KBM-7 (cell line): ENCODE data around the gene RAB34.
A peak's percentile ranks its signal among the peaks of the same experiment; 100 is the strongest.
"Not testable (repeated sequence)": the region's sequence is repeated elsewhere in the genome, so short reads cannot be mapped to it uniquely, and the experiment has no call there.

ENCODE experiments used
- DNase-seq: peaks from one replicate; pipeline ENCODE4 v3.0.0-alpha.2; 2015
- in situ Hi-C: fragments of 300-500 bp; cut with MboI; formaldehyde crosslinking; loops from 2 replicates; pipeline ENCODE4 v1.14.3; 2020; ENCODE audit warnings: low sequenced_read_pairs, low pct_unique_long_range_greater_than_20kb, mixed read lengths

RAB34 gene

GRCh38 chr17:28735242-28735722 lies 17.6 kb upstream of the RAB34 start:
- in situ Hi-C loops: loop anchor here (25.0 kb wide), 1 partner anchor 377 kb away; no protein-coding TSS in a partner anchor
- no peak for DNase-seq

GRCh38 chr17:28734712-28735241 lies 17.1 kb upstream of the RAB34 start:
- in situ Hi-C loops: loop anchor here (25.0 kb wide), 1 partner anchor 378 kb away; no protein-coding TSS in a partner anchor
- DNase-seq: no peak

- in situ Hi-C loops: loop anchor here (25.0 kb wide), 1 partner anchor 379 kb away; no protein-coding TSS in a partner anchor
- no peak for DNase-seq
Measured at GRCh38 chr17:28733346-28733745, 15.7 kb upstream of the RAB34 start.

GRCh38 chr17:28729950-28730330 lies 12.3 kb upstream of the RAB34 start:
- DNase-seq: no peak
- in situ Hi-C loops: loop anchor here (25.0 kb wide), 1 partner anchor 382 kb away; no protein-coding TSS in a partner anchor

- peak; percentile 96 for DNase-seq
- in situ Hi-C loops: loop anchor here (25.0 kb wide), 1 partner anchor 384 kb away; no protein-coding TSS in a partner anchor
Measured at GRCh38 chr17:28728364-28729200, 10.9 kb upstream of the RAB34 start, which contains the start of gene NEK8. NEK8 (plus strand) TSS chr17:28728788; CDS start chr17:28728814, 26 bp downstream.

DNA sequence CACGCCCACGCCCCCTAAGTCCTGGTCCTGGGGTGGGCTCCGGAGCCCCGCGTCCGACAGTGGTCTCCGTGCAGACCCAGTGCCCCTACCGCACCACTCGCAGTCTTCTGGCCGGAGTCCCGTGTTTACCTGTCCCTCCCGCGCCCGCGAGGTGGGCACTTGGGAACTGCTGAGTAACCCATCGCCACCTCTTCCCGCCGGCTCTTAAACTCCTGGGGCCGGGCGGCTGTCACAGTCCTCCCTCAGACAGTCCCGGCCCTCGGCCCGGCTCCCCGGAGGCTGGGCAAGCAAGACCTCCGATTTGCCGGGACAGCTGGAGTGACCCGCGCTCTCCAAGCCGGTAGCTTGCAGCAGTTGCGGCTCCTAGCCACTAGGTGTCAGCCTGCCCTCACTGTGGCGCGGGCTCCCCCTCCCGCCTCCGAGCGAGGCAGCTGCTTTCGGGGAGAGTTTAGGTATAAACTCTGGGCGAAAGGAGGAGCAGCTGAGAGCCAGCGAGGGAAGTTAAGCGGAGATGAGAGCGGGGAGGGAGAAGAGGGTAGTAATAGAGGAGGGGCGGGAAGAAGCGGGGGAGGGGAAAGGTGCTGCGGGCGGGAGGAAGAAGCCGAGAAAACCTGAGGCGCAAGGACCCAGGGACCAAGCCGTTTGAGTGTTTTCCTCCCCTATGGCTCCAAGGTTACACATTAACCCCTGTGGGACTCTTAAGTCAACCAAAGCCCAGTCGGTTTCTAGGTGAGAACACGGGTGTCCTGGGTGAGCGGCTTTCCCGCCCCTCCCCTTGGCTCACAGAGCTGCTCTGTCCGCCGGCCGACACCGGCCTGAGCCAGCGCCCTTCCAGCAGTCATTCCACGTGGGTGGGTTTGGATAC lies 9.2 kb upstream of the RAB34 start:
- peak; percentile 98 for DNase-seq
- in situ Hi-C loops: loop anchor here (25.0 kb wide), 1 partner anchor 385 kb away; no protein-coding TSS in a partner anchor

DNA sequence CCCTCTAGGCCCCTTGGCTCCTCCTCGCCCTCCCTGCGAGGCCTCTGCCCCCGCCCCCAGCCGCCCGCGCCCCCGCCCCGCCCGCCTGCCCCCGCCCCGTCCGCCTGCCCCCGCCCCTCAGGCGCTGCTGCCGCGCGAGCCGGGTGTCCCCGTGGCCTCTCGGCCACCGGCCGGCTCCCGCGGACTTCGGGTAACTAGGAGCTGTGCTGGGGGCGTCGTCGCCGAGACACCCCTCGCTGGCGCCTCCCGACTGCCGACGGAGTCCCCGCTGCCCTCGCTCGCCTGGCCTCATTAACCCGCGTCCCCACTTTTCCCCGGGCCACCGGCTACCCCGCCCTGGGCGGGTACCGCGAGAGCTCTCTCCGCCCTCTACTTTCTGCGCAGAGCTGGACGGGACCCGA lies 8.6 kb upstream of the RAB34 start, which contains the start of gene TLCD1:
TLCD1 (minus strand) TSS at position 8 of the 401 bp plus-strand sequence. CDS start 136 bp downstream, outside the sequence.
- in situ Hi-C loops: loop anchor here (25.0 kb wide), 1 partner anchor 386 kb away; no protein-coding TSS in a partner anchor
- DNase-seq: peak; percentile 82

- peak; percentile 76 for DNase-seq
Measured at GRCh38 chr17:28725660-28726225, 8.1 kb upstream of the RAB34 start.

DNA sequence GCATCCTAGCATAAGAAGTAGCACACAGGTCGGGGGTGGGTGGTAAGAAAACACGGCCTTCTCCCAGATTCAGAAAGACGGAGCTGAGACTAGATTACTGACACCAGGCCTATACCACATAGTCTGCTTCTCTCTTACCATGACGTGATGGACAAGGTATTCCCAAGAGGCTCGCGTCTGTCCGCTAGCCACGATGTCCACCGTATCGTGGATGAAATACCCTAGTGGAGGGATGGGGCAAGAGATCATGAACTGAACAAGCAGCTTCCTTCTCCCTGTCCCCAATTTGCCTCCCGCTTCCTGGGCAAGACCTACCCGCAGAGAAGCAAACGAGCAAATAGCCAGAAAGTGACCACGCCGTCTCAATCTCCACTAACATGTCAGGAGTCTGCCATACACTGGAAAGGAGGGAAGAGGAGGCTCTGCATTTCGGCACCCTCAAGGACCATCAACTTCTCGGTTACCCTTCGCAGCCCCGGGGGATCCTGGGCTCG lies 7.5 kb upstream of the RAB34 start:
- DNase-seq: peak; percentile 75
- in situ Hi-C loops: loop anchor here (25.0 kb wide), 1 partner anchor 387 kb away; no protein-coding TSS in a partner anchor

More at GRCh38 chr17:28725660-28726225, 8.1 kb upstream of the RAB34 start:
- in situ Hi-C loops: loop anchor here (25.0 kb wide), 1 partner anchor 387 kb away; no protein-coding TSS in a partner anchor

GRCh38 chr17:28724500-28725165 lies 7.0 kb upstream of the RAB34 start:
- DNase-seq: no peak
- in situ Hi-C loops: loop anchor here (25.0 kb wide), 1 partner anchor 388 kb away; no protein-coding TSS in a partner anchor

DNA sequence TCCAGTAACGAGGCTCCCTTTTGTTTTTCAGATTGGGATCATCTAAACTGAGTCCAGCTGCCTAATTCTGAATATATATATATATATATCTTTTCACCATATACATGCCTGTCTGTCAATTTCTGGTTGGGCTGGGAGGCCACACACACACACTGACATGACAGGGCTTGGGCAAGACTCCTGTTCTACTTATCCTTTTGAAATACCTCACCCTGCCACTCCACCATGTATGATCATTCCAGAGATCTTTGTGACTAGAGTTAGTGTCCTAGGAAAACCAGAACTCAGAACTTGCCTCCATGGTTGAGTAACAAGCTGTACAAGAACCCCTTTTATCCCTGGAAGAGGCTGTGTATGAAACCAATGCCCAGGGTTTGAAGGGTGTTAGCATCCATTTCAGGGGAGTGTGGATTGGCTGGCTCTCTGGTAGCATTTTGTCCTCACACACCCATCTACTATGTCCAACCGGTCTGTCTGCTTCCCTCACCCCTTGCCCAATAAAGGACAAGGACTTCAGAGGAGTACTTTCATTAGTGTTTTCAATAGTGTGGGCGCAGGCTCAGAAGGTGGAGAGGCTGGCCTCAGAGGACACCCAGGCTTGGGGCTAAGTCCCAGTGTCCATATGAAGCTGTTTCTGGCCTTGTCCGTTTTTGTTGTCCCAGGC lies 6.3 kb upstream of the RAB34 start:
- DNase-seq: peak; percentile 16
- in situ Hi-C loops: not testable (repeated sequence)

- in situ Hi-C loops: no loop called here
- DNase-seq: no peak
Measured at GRCh38 chr17:28723159-28723835, 5.6 kb upstream of the RAB34 start.

GRCh38 chr17:28722417-28723158 lies 4.9 kb upstream of the RAB34 start:
- in situ Hi-C loops: no loop called here
- no peak for DNase-seq

DNA sequence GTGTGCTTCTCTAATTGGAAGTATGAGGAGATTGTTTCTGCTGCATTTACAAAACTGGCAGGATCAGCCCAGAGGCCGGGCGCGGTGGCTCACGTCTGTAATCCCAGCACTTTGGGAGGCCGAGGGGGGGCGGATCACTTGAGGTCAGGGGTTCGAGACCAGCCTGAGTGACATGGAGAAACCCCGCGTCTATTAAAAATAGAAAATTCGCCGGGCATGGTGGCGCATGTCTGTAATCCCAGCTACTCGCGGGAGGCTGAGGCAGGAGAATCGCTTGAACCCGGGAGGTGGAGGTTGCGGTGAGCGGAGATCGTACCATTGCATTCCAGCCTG lies 3.3 kb upstream of the RAB34 start:
- peak; percentile 19 for DNase-seq
- in situ Hi-C loops: not testable (repeated sequence)

DNA sequence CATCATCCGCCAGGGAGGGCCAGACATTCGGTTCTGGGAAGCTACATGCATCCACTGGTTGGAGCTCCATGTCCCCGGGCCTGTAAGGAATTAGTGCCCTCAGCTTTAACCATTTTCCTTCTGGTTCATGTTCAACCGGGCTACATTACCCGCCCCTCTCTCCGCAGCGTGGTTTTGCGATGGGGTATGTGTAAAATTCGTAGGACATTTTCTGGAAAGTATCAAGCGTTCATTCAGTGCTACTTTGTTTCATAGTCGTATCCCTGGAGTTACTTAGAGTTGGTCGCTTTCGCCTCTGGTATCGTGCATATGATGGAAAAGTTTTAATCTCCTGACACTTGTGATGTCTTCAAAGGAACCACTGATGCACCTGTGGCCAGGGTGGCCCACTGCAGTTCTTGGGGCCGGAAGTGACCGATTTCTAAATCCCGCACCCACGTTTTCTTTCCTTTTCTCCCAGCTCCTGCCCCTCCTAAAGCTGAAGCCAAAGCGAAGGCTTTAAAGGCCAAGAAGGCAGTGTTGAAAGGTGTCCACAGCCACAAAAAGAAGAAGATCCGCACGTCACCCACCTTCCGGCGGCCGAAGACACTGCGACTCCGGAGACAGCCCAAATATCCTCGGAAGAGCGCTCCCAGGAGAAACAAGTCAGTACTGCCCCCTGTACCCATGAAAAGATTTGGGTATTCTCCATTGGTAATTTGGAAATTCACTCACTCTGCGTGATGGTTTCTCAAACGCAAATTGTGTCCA lies 2.8 kb upstream of the RAB34 start:
- peak; percentile 48 for DNase-seq
- in situ Hi-C loops: no loop called here

DNA sequence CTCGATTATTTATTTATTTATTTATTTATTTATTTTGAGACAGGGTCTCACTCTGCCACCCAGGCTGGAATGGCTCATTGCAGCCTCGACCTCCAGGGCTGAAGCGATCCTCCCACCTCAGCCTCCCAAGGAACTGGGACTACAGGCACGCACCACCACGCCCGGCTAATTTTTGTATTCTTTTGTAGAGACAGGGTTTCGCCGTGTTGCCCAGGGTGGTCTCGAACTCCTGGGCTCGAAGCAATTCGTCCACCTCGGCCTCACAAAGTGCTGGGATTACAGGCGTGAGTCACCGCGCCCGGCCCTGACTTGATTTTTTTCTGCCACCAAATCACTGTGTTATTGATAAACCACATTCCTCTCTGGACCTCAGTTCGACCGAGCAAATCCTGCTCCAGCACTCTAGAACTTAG lies 1.4 kb upstream of the RAB34 start:
- in situ Hi-C loops: no loop called here
- DNase-seq: no peak
